DMS 273 (cell line): ENCODE data around the gene CCP110.

Experiments used
- DNase-seq: peaks from one replicate; lab custom pipeline; 2025; ENCODE audit not compliant: unreplicated experiment; lab: John Stamatoyannopoulos, UW

The CCP110 gene

GRCh38 chr16:19523559-19524355 lies at the start of gene CCP110:
Gene CCP110, plus strand, starts transcription at chr16:19523942. Its CDS starts 3,940 bp downstream, at chr16:19527882.
- DNase-seq, result peak; percentile 99

GRCh38 chr16:19474617-19475016 lies 49.1 kb upstream of the CCP110 start:
- DNase-seq, result peak; percentile 59

- DNase-seq, result no peak
Measured at GRCh38 chr16:19478505-19478904, 45.2 kb upstream of the CCP110 start.

GRCh38 chr16:19479302-19479721 lies 44.4 kb upstream of the CCP110 start:
- no peak for DNase-seq

- DNase-seq, result no peak
Measured at GRCh38 chr16:19481296-19481695, 42.4 kb upstream of the CCP110 start.

GRCh38 chr16:19481769-19482168 lies 42.0 kb upstream of the CCP110 start:
- DNase-seq, result no peak

GRCh38 chr16:19482291-19482690 lies 41.5 kb upstream of the CCP110 start:
- DNase-seq, result no peak

GRCh38 chr16:19484096-19484495 lies 39.6 kb upstream of the CCP110 start:
- no peak for DNase-seq

- no peak for DNase-seq
Measured at GRCh38 chr16:19485611-19486010, 38.1 kb upstream of the CCP110 start.

GRCh38 chr16:19486051-19486450 lies 37.7 kb upstream of the CCP110 start:
- DNase-seq, result no peak

GRCh38 chr16:19486750-19487325 lies 36.9 kb upstream of the CCP110 start:
- peak; percentile 8 for DNase-seq

GRCh38 chr16:19488213-19488640 lies 35.5 kb upstream of the CCP110 start:
- DNase-seq, result no peak

GRCh38 chr16:19490619-19491018 lies 33.1 kb upstream of the CCP110 start:
- no peak for DNase-seq

- DNase-seq, result no peak
Measured at GRCh38 chr16:19497176-19497575, 26.6 kb upstream of the CCP110 start.

GRCh38 chr16:19499006-19499405 lies 24.7 kb upstream of the CCP110 start:
- no peak for DNase-seq

- no peak for DNase-seq
Measured at GRCh38 chr16:19499481-19499880, 24.3 kb upstream of the CCP110 start.

- DNase-seq, result peak; percentile 88
Measured at GRCh38 chr16:19502395-19503131, 21.2 kb upstream of the CCP110 start.

- no peak for DNase-seq
Measured at GRCh38 chr16:19503461-19504075, 20.2 kb upstream of the CCP110 start.

GRCh38 chr16:19505600-19506303 lies 18.0 kb upstream of the CCP110 start:
- peak; percentile 12 for DNase-seq

GRCh38 chr16:19506965-19507364 lies 16.8 kb upstream of the CCP110 start:
- no peak for DNase-seq

- DNase-seq, result no peak
Measured at GRCh38 chr16:19507867-19508266, 15.9 kb upstream of the CCP110 start.
